Karpas-422 (cell line): ENCODE results near the gene AQP3. TPM values are rescaled to one million over a fixed set of nuclear protein-coding genes. Genes with fewer than 3 reads are reported as not detected.
"Not testable (repeated sequence)": the region's sequence is repeated elsewhere in the genome, so short reads cannot be mapped to it uniquely, and the experiment has no call there.

Experiments used
- DNase-seq: peaks from one replicate; pipeline ENCODE4 v3.0.0-alpha.2; 2015
- H2AFZ ChIP-seq: fragments of 200-600 bp; sonication (generic); 2 replicates; pipeline ENCODE4 v1.6.1; 2014; ENCODE audit warnings: antibody characterized with exemption, low read length, mixed read lengths
- H3K27ac ChIP-seq: fragments of 200-600 bp; sonication (generic); 2 replicates; pipeline ENCODE4 v1.5.1; 2014; ENCODE audit warnings: mild to moderate bottlenecking, low read length, moderate library complexity
- H3K27me3 ChIP-seq: fragments of 200-600 bp; sonication (generic); 2 replicates; pipeline ENCODE4 v1.6.1; 2014; ENCODE audit warnings: low read length, mixed read lengths
- H3K36me3 ChIP-seq: fragments of 200-600 bp; sonication (generic); 2 replicates; pipeline ENCODE4 v1.6.1; 2014; ENCODE audit warnings: low read length, mixed read lengths; ENCODE audit not compliant: insufficient read depth
- H3K4me1 ChIP-seq: fragments of 200-600 bp; sonication (generic); 2 replicates; pipeline ENCODE4 v1.6.1; 2014; ENCODE audit warnings: mild to moderate bottlenecking, low read length, mixed read lengths
- H3K4me2 ChIP-seq: fragments of 200-600 bp; sonication (generic); 2 replicates; pipeline ENCODE4 v1.6.1; 2014; ENCODE audit warnings: low read length, low read depth, mild to moderate bottlenecking; ENCODE audit not compliant: poor library complexity, severe bottlenecking
- H3K4me3 ChIP-seq: fragments of 200-600 bp; sonication (generic); 2 replicates; pipeline ENCODE4 v1.5.1; 2014; ENCODE audit warnings: mild to moderate bottlenecking, antibody characterized with exemption, low read length, mixed read lengths
- H3K79me2 ChIP-seq: fragments of 200-600 bp; sonication (generic); 2 replicates; pipeline ENCODE4 v1.6.1; 2014; ENCODE audit warnings: mild to moderate bottlenecking, low read length, mixed read lengths
- H3K9ac ChIP-seq: fragments of 200-600 bp; sonication (generic); 2 replicates; pipeline ENCODE4 v1.6.0; 2014; ENCODE audit warnings: low read length
- H3K9me2 ChIP-seq: fragments of 200-600 bp; sonication (generic), shearing (Covaris generic); replicated peaks from 2 replicates; pipeline ENCODE4 v1.6.0; 2014; ENCODE audit warnings: mild to moderate bottlenecking, low read length, moderate library complexity; ENCODE audit not compliant: insufficient read depth
- H3K9me3 ChIP-seq: fragments of 300-700, 200-600 bp; sonication (generic); 2 replicates; pipeline ENCODE4 v1.6.1; 2014; ENCODE audit warnings: low read length, mixed read lengths
- H4K20me1 ChIP-seq: fragments of 200-600 bp; sonication (generic); 2 replicates; pipeline ENCODE4 v1.6.1; 2014; ENCODE audit warnings: mild to moderate bottlenecking, antibody characterized with exemption, low read length, low read depth; ENCODE audit not compliant: insufficient read depth
- total RNA-seq: library from RNA; depleted of rRNA; stranded (reverse); fragments of >200 nt; shearing (Covaris generic); gene quantifications from 2 replicates; pipeline ENCODE4 v1.2.3, GENCODE V29; 2014; ENCODE audit warnings: low replicate concordance; rRNA removed

AQP3 gene
- total RNA-seq, result not detected in 2 replicates

- no peaks in the 10 kb centered on the region for H3K9me2 ChIP-seq
- H3K27me3 ChIP-seq, result no peaks in the 10 kb centered on the region
- peak; percentile 54 for DNase-seq
- no peaks in the 10 kb centered on the region for H3K79me2 ChIP-seq
- H3K9ac ChIP-seq, result no peak within 1 kb of the TSS
- H4K20me1 ChIP-seq, result no peaks in the 10 kb centered on the region
- no peaks in the 10 kb centered on the region for H3K36me3 ChIP-seq
- H2AFZ ChIP-seq, result no peak within 1 kb of the TSS
- no peak within 1 kb of the TSS for H3K27ac ChIP-seq
- H3K4me2 ChIP-seq, result peak within 1 kb of the TSS; percentile 26
- H3K4me1 ChIP-seq, result no peaks in the 10 kb centered on the region
- no peaks in the 10 kb centered on the region for H3K9me3 ChIP-seq
- H3K4me3 ChIP-seq, result no peak within 1 kb of the TSS
Measured at GRCh38 chr9:33446946-33447798, at the start of gene AQP3. TSS of gene AQP3 (minus strand) at chr9:33447593. CDS start at chr9:33447530, 63 bp downstream.

DNA sequence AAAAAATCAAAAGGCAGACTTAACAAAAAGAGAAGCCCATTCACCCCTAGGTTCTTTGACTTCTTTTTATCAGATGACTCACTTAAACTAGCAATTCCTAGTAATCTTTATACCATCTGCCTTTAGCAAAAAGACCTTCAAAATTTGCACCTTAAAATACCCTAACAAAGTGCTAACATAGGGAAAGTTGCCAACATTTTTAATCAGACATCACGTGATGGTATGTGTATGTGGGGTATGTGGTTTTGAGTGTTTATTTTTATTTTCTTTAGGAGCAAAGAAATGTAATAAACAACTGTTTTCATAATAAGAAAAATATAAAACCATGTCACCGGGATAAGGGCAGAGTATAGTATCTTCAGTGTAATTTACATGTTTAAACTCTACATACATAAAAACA lies 46.4 kb upstream of the AQP3 start:
- not testable (repeated sequence) for H3K27me3 ChIP-seq, H3K36me3 ChIP-seq, H4K20me1 ChIP-seq, H3K27ac ChIP-seq, H2AFZ ChIP-seq, H3K9me3 ChIP-seq, H3K4me3 ChIP-seq, H3K4me2 ChIP-seq, DNase-seq, H3K9ac ChIP-seq, H3K9me2 ChIP-seq, H3K4me1 ChIP-seq, H3K79me2 ChIP-seq

- no peak overlapping the region for H2AFZ ChIP-seq
- H3K9ac ChIP-seq, result no peak overlapping the region
- H4K20me1 ChIP-seq, result no peaks in the 10 kb centered on the region
Measured at GRCh38 chr9:33489066-33489465, 41.7 kb upstream of the AQP3 start.

DNA sequence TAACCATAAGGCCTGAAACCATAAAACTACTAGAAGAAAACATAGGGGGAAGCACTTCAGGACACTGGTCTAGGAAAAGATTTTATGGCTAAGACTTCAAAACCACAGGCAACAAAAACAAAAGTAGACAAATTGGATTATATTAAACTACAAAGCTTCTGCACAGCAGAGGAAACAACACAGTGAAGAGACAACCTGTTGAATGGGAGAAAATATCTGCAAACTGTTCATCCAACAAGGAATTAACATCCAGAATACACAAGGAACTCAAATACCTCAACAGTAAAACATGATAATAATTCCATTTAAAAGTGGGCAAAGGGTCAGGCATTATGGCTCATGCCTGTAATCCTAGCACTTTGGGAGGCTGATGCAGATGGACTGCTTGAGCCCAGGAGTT lies 37.9 kb upstream of the AQP3 start:
- not testable (repeated sequence) for H3K79me2 ChIP-seq, H3K36me3 ChIP-seq, H3K4me2 ChIP-seq, H3K9me2 ChIP-seq, H3K27me3 ChIP-seq, H3K9me3 ChIP-seq, H4K20me1 ChIP-seq, H3K4me3 ChIP-seq, H3K27ac ChIP-seq, H2AFZ ChIP-seq, DNase-seq, H3K9ac ChIP-seq, H3K4me1 ChIP-seq

More at GRCh38 chr9:33489066-33489465, 41.7 kb upstream of the AQP3 start:
- no peaks in the 10 kb centered on the region for H3K9me2 ChIP-seq
- no peak overlapping the region for H3K4me2 ChIP-seq
- no peaks in the 10 kb centered on the region for H3K36me3 ChIP-seq
- H3K4me1 ChIP-seq, result no peaks in the 10 kb centered on the region
- no peaks in the 10 kb centered on the region for H3K27me3 ChIP-seq
- no peak overlapping the region for H3K4me3 ChIP-seq
- no peak overlapping the region for H3K27ac ChIP-seq
- H3K9me3 ChIP-seq, result no peaks in the 10 kb centered on the region
- no peak for DNase-seq
- H3K79me2 ChIP-seq, result no peaks in the 10 kb centered on the region

- Histone ChIP-seq H3K9me2 (no peaks in the 10 kb centered on the region), H3K36me3 (no peaks in the 10 kb centered on the region), H3K4me1 (no peaks in the 10 kb centered on the region), H4K20me1 (no peaks in the 10 kb centered on the region), H2AFZ (no peak overlapping the region), H3K27ac (no peak overlapping the region), H3K79me2 (no peaks in the 10 kb centered on the region), H3K4me2 (no peak overlapping the region), H3K4me3 (no peak overlapping the region), H3K27me3 (no peaks in the 10 kb centered on the region), H3K9me3 (no peaks in the 10 kb centered on the region), H3K9ac (no peak overlapping the region)
- DNase-seq, result no peak
Measured at GRCh38 chr9:33480976-33481375, 33.6 kb upstream of the AQP3 start.

DNA sequence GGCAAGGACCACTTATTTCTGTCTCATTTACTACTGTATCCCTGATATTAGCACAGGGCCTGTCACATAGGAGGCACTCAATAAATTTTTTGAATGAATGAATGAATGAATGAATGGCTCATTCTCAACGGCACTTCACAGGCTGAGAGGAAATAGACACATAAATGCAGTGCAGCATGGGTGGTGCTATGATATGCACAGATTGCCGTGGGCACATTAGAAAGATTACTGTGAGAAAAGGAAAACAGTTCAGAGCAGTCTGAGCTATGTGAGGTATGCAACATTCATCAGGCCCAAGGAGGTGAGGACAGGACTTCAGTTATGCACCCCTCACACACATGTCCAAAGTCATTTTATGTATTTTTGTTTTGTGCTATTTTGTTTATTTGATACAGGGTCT lies 32.7 kb upstream of the AQP3 start:
- Histone ChIP-seq H2AFZ (no peak overlapping the region), H4K20me1 (no peaks in the 10 kb centered on the region), H3K36me3 (no peaks in the 10 kb centered on the region), H3K9me3 (no peaks in the 10 kb centered on the region), H3K27ac (no peak overlapping the region), H3K79me2 (no peaks in the 10 kb centered on the region), H3K4me1 (no peaks in the 10 kb centered on the region), H3K9ac (no peak overlapping the region), H3K27me3 (no peaks in the 10 kb centered on the region), H3K9me2 (no peaks in the 10 kb centered on the region), H3K4me3 (no peak overlapping the region), H3K4me2 (no peak overlapping the region)
- DNase-seq, result no peak

DNA sequence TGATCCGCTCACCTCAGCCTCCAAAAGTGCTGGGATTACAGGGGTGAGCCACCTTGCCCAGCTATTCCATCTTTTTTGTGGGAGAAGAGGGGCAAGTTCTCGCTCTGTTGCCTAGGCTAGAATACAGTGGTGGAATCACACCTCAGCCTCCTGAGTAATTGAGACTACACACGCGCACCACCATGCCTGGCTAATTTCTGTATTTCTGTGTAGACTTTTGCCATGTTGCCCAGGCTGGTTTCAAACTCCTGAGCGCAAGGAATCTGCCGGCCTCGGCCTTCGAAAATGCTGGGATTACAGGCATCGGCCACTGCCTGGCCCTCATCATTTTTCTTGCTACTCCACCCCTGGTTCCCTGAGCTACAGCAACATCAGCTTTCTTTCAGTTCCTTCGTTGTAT lies 29.1 kb upstream of the AQP3 start:
- Histone ChIP-seq H3K9ac (no peak overlapping the region), H3K36me3 (peaks cover 7% of the 10 kb centered on the region; the same call in 1 of the 2 replicates), H3K4me2 (no peak overlapping the region), H4K20me1 (no peaks in the 10 kb centered on the region), H3K9me3 (no peaks in the 10 kb centered on the region), H3K27me3 (no peaks in the 10 kb centered on the region), H3K4me3 (no peak overlapping the region), H2AFZ (no peak overlapping the region), H3K4me1 (peaks cover 17% of the 10 kb centered on the region), H3K79me2 (peaks cover 27% of the 10 kb centered on the region), H3K27ac (no peak overlapping the region), H3K9me2 (no peaks in the 10 kb centered on the region)
- DNase-seq, result no peak

- H3K4me2 ChIP-seq, result no peak overlapping the region
- H2AFZ ChIP-seq, result no peak overlapping the region
- no peaks in the 10 kb centered on the region for H4K20me1 ChIP-seq
- peaks cover 32% of the 10 kb centered on the region for H3K79me2 ChIP-seq
- H3K9ac ChIP-seq, result no peak overlapping the region
- H3K4me3 ChIP-seq, result no peak overlapping the region
- DNase-seq, result no peak
- H3K36me3 ChIP-seq, result peaks cover 12% of the 10 kb centered on the region; the same call in 1 of the 2 replicates
- H3K27me3 ChIP-seq, result no peaks in the 10 kb centered on the region
- no peak overlapping the region for H3K27ac ChIP-seq
- H3K9me2 ChIP-seq, result no peaks in the 10 kb centered on the region
- peaks cover 17% of the 10 kb centered on the region for H3K4me1 ChIP-seq
- H3K9me3 ChIP-seq, result no peaks in the 10 kb centered on the region
Measured at GRCh38 chr9:33475357-33475756, 28.0 kb upstream of the AQP3 start.
